HepG2 (cell line): Measurements from ENCODE around the gene SIVA1. TPM values are rescaled to one million over a fixed set of nuclear protein-coding genes. Genes with fewer than 3 reads are reported as not detected.

ENCODE experiments used
- ASH2L ChIP-seq: fragments of 300-600, 200-600 bp; sonication (generic); IDR thresholded peaks from 2 replicates; pipeline ENCODE4 v1.7.0; 2017; ENCODE audit warnings: low read depth, mild to moderate bottlenecking, moderate library complexity, mixed read lengths, low read length; ENCODE audit not compliant: insufficient read length
- ATF7 ChIP-seq, 2 experiments: fragments of 450-650 bp in 1 of 2; sonication (generic) in 1 of 2; formaldehyde crosslinking in 1 of 2; IDR thresholded peaks; 2 replicates each; pipeline versions ENCODE4 v1.4.0 to v1.6.1; 2016 to 2020; ENCODE audit warnings: antibody characterized with exemption in 1 of 2, mild to moderate bottlenecking in 1 of 2, missing genetic modification reagents in 1 of 2
- CBFB ChIP-seq: sonication (generic); formaldehyde crosslinking; IDR thresholded peaks from 2 replicates; pipeline ENCODE4 v1.4.0; 2020; ENCODE audit warnings: missing genetic modification reagents
- HOXA5 ChIP-seq: sonication (generic); formaldehyde crosslinking; IDR thresholded peaks from 2 replicates; pipeline ENCODE4 v1.4.0; 2020; ENCODE audit warnings: missing genetic modification reagents
- KLF6 ChIP-seq: IDR thresholded peaks from 2 replicates; pipeline ENCODE4 v1.8.0; 2016; ENCODE audit warnings: missing biosample characterization, missing genetic modification reagents
- NFKB2 ChIP-seq: sonication (generic); formaldehyde crosslinking; IDR thresholded peaks from 2 replicates; pipeline ENCODE4 v1.4.0; 2020; ENCODE audit warnings: missing genetic modification reagents, borderline replicate concordance
- NKX3-1 ChIP-seq: sonication (generic); formaldehyde crosslinking; IDR thresholded peaks from 2 replicates; pipeline ENCODE4 v1.5.0; 2020; ENCODE audit warnings: missing genetic modification reagents
- PATZ1 ChIP-seq: sonication (generic); formaldehyde crosslinking; IDR thresholded peaks from 2 replicates; pipeline ENCODE4 v1.4.0; 2020; ENCODE audit warnings: missing genetic modification reagents
- TFE3 ChIP-seq: IDR thresholded peaks from 2 replicates; pipeline ENCODE4 v1.6.1; 2016
- TRAFD1 ChIP-seq: sonication (generic); formaldehyde crosslinking; IDR thresholded peaks from 2 replicates; pipeline ENCODE4 v1.5.1; 2020; ENCODE audit warnings: missing genetic modification reagents, mild to moderate bottlenecking, borderline replicate concordance
- ZNF224 ChIP-seq: sonication (generic); formaldehyde crosslinking; IDR thresholded peaks from 2 replicates; pipeline ENCODE4 v1.5.0; 2020; ENCODE audit warnings: mild to moderate bottlenecking, missing genetic modification reagents
- ZNF629 ChIP-seq: sonication (generic); formaldehyde crosslinking; conservative IDR thresholded peaks from 2 replicates; pipeline ENCODE4 v1.5.0; 2020; ENCODE audit warnings: missing genetic modification reagents
- ZNF780A ChIP-seq: sonication (generic); formaldehyde crosslinking; IDR thresholded peaks from 2 replicates; pipeline ENCODE4 v1.8.0; 2022; ENCODE audit warnings: mild to moderate bottlenecking, missing genetic modification reagents, moderate library complexity
- ZNF800 ChIP-seq: sonication (generic); formaldehyde crosslinking; IDR thresholded peaks from 2 replicates; pipeline ENCODE4 v1.4.0; 2020; ENCODE audit warnings: missing genetic modification reagents
- polyA plus RNA-seq, 8 experiments: library from polyadenylated mRNA; depleted of rRNA in 3 of 8; stranded (reverse) in 7 of 8; unstranded in 1 of 8; fragments of >200 nt; fragmentation: Illumina TruSeq in 4 of 8; extraction: Trizol in 4 of 8; gene quantifications; 2 replicates each; pipeline versions ENCODE4 v1.2.1 to v1.2.3, GENCODE V29; 2011 to 2016; ENCODE audit warnings: low read depth in 4 of 8, missing spikeins in 1 of 8, mixed read lengths in 1 of 8; ENCODE audit not compliant: insufficient read depth in 1 of 8
- total RNA-seq, 5 experiments: library from RNA; depleted of rRNA; stranded (reverse); fragments of >200 nt; fragmentation: Illumina TruSeq; extraction: Trizol; gene quantifications; 2 replicates each; pipeline ENCODE4 v1.2.3, GENCODE V29; 2016; ENCODE audit warnings: low read depth in 1 of 5
- TF ChIP-seq, protein P1 (sequence below): sonication (generic); formaldehyde crosslinking; IDR thresholded peaks from 2 replicates; pipeline ENCODE4 v1.5.0; 2020; ENCODE audit warnings: mild to moderate bottlenecking, missing genetic modification reagents
- TF ChIP-seq, protein P2 (sequence below): sonication (generic); formaldehyde crosslinking; IDR thresholded peaks from 2 replicates; pipeline ENCODE4 v1.8.0; 2022; ENCODE audit warnings: mild to moderate bottlenecking, missing genetic modification reagents, moderate library complexity

The SIVA1 gene
- total and polyA plus RNA-seq, 2 of the 13 experiments (the other 11 are each of a cell fraction or from before 2014, with no cell fraction given), result 123 to 186 TPM

- TF ChIP-seq, protein P1, sequence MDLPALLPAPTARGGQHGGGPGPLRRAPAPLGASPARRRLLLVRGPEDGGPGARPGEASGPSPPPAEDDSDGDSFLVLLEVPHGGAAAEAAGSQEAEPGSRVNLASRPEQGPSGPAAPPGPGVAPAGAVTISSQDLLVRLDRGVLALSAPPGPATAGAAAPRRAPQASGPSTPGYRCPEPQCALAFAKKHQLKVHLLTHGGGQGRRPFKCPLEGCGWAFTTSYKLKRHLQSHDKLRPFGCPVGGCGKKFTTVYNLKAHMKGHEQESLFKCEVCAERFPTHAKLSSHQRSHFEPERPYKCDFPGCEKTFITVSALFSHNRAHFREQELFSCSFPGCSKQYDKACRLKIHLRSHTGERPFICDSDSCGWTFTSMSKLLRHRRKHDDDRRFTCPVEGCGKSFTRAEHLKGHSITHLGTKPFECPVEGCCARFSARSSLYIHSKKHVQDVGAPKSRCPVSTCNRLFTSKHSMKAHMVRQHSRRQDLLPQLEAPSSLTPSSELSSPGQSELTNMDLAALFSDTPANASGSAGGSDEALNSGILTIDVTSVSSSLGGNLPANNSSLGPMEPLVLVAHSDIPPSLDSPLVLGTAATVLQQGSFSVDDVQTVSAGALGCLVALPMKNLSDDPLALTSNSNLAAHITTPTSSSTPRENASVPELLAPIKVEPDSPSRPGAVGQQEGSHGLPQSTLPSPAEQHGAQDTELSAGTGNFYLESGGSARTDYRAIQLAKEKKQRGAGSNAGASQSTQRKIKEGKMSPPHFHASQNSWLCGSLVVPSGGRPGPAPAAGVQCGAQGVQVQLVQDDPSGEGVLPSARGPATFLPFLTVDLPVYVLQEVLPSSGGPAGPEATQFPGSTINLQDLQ (CRISPR knock-in tag), result no peak
- TF ChIP-seq TFE3 (CRISPR knock-in tag) (no peak), KLF6 (CRISPR knock-in tag) (no peak), ZNF629 (no peak), ASH2L (no peak), HOXA5 (CRISPR knock-in tag) (0 out of 2 replicates have a peak, but pooled peaks have one; percentile 23), ATF7 (IDR thresholded peaks at IDR 0.05) (no peak), ATF7 (CRISPR knock-in tag; IDR thresholded peaks at IDR 0.05) (peak; percentile 67; the same call in 1 of the 2 replicates), CBFB (CRISPR knock-in tag) (no peak), NFKB2 (CRISPR knock-in tag) (peak; percentile 33; the same call in 1 of the 2 replicates), NKX3-1 (CRISPR knock-in tag) (no peak), ZNF800 (CRISPR knock-in tag) (peak; percentile 67; the same call in 1 of the 2 replicates), ZNF224 (CRISPR knock-in tag) (no peak), TRAFD1 (CRISPR knock-in tag) (no peak), ZNF780A (CRISPR knock-in tag) (no peak), PATZ1 (peak; percentile 78)
- TF ChIP-seq, protein P2, sequence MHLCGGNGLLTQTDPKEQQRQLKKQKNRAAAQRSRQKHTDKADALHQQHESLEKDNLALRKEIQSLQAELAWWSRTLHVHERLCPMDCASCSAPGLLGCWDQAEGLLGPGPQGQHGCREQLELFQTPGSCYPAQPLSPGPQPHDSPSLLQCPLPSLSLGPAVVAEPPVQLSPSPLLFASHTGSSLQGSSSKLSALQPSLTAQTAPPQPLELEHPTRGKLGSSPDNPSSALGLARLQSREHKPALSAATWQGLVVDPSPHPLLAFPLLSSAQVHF (CRISPR knock-in tag), result no peak
Measured at GRCh38 chr14:104726600-104727451, 26.1 kb upstream of the SIVA1 start (continued).
